Stimulated activated CD8-positive, alpha-beta memory T cell treated with anti-CD3 and anti-CD28 coated beads, Interleukin-15, amount 100 ng/mL, for 4 hours (primary cell): ENCODE results near the gene PRPF38B.
A peak's percentile ranks its signal among the peaks of the same experiment; 100 is the strongest.

Source experiments
- DNase-seq, 2 donors: peaks; one replicate each; pipeline ENCODE4 v3.0.0-alpha.2; 2020; ENCODE audit warnings: low read depth in 2 of 2

PRPF38B gene

GRCh38 chr1:108717774-108718316 is 25.7 kb downstream of the PRPF38B start:
- no peak for DNase-seq

GRCh38 chr1:108718927-108719655 is 27.0 kb downstream of the PRPF38B start:
- no peak for DNase-seq

GRCh38 chr1:108719656-108720435 is 27.7 kb downstream of the PRPF38B start:
- DNase-seq = no peak

GRCh38 chr1:108722292-108722691 is 30.2 kb downstream of the PRPF38B start:
- no peak for DNase-seq

- DNase-seq = no peak
These were observed 33.8 kb downstream of the PRPF38B start for GRCh38 chr1:108725906-108726305.

GRCh38 chr1:108728327-108728923 is 36.3 kb downstream of the PRPF38B start:
- DNase-seq = no peak

GRCh38 chr1:108729481-108729880 is 37.4 kb downstream of the PRPF38B start:
- no peak for DNase-seq

GRCh38 chr1:108732398-108732797 is 40.3 kb downstream of the PRPF38B start:
- DNase-seq = no peak

GRCh38 chr1:108734171-108734865 is 42.2 kb downstream of the PRPF38B start:
- no peak for DNase-seq

GRCh38 chr1:108742253-108742652 is 50.1 kb downstream of the PRPF38B start:
- no peak for DNase-seq

GRCh38 chr1:108745980-108746381 is 53.9 kb downstream of the PRPF38B start:
- no peak for DNase-seq

GRCh38 chr1:108746382-108747170 is 54.5 kb downstream of the PRPF38B start, which contains the start of gene STXBP3:
Gene STXBP3 (plus strand): TSS chr1:108746674. CDS start chr1:108746738, 64 bp downstream.
- peak; percentile 99 to 100 for DNase-seq

GRCh38 chr1:108747171-108747850 is 55.2 kb downstream of the PRPF38B start:
- no peak for DNase-seq

- DNase-seq = no peak
These were observed 55.8 kb downstream of the PRPF38B start for GRCh38 chr1:108747898-108748297.

GRCh38 chr1:108749081-108749480 is 57.0 kb downstream of the PRPF38B start:
- DNase-seq = no peak

- DNase-seq = no peak
These were observed 58.5 kb downstream of the PRPF38B start for GRCh38 chr1:108750476-108751181.
